Activated naive CD4-positive, alpha-beta T cell treated with anti-CD3 and anti-CD28 coated beads, Interleukin-2, amount 50 U/mL, for 24 hours (primary cell): ENCODE data around the gene CFAP97D1.
A peak's percentile ranks its signal among the peaks of the same experiment; 100 is the strongest.

ENCODE experiments used
- H3K27ac Mint-ChIP-seq: one replicate; pipeline ENCODE4 v1.8.0; 2021; ENCODE audit warnings: mild to moderate bottlenecking, mixed read lengths
- H3K27me3 Mint-ChIP-seq: one replicate; pipeline ENCODE4 v1.8.0; 2021; ENCODE audit warnings: mixed read lengths
- H3K36me3 Mint-ChIP-seq: one replicate; pipeline ENCODE4 v1.8.0; 2021; ENCODE audit warnings: mixed read lengths
- H3K4me1 Mint-ChIP-seq: one replicate; pipeline ENCODE4 v1.8.0; 2021; ENCODE audit warnings: mixed read lengths
- H3K4me3 Mint-ChIP-seq: one replicate; pipeline ENCODE4 v1.8.0; 2021; ENCODE audit warnings: mild to moderate bottlenecking, mixed read lengths
- H3K9me3 Mint-ChIP-seq: one replicate; pipeline ENCODE4 v1.8.0; 2021; ENCODE audit warnings: mixed read lengths

Gene CFAP97D1

DNA sequence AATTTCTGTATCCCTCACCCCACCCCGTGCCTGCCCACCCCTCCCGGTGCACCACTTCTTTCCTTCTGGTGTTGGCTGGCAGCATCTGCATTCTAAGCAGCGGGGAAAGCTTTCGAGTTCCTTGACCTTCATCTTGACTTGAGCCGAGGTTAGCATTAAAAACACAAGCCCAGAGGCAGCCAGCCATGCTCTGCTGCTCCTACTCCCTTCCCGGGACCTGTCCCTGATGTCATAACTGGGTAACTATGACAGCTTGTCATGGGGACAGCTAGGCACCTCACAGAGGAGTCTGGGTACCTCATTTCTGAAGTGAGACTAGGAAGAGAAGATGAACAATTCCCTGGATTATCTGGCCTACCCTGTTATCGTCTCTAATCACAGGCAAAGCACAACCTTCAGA lies at the start of gene CFAP97D1:
Gene CFAP97D1 (plus strand): TSS at position 301 of the 400 bp plus-strand sequence. CDS start 28 bp downstream, at position 329.
- Mint-ChIP-seq H3K4me3 (peak within 1 kb of the TSS; percentile 84), H3K27me3 (peaks cover 6% of the 10 kb centered on the region), H3K4me1 (peaks cover 13% of the 10 kb centered on the region), H3K27ac (no peak within 1 kb of the TSS), H3K36me3 (no peaks in the 10 kb centered on the region), H3K9me3 (no peaks in the 10 kb centered on the region)

DNA sequence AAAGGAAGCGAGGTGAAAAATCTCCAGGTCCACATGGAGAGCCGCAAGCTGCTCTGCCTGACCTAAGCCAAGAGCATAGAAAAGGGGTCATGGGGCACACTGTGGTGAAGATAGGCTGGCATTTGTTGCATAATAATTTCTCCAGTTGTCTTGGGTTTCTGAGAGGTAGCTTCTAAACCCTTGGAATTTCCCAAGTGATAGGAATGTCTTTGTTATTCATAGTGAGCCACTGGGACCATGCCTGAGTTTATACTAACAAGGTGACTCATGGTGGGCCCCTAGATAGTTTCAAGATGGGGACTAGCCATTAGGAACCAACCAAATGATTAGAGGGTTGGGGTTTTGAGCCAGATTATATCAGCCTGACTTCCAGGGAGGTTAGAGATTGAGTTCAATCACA lies 47.3 kb upstream of the CFAP97D1 start:
- no peak overlapping the region for H3K4me3 Mint-ChIP-seq
- no peak overlapping the region for H3K27ac Mint-ChIP-seq
- no peaks in the 10 kb centered on the region for H3K9me3 Mint-ChIP-seq
- H3K36me3 Mint-ChIP-seq, result no peaks in the 10 kb centered on the region
- H3K4me1 Mint-ChIP-seq, result no peaks in the 10 kb centered on the region
- H3K27me3 Mint-ChIP-seq, result no peaks in the 10 kb centered on the region

DNA sequence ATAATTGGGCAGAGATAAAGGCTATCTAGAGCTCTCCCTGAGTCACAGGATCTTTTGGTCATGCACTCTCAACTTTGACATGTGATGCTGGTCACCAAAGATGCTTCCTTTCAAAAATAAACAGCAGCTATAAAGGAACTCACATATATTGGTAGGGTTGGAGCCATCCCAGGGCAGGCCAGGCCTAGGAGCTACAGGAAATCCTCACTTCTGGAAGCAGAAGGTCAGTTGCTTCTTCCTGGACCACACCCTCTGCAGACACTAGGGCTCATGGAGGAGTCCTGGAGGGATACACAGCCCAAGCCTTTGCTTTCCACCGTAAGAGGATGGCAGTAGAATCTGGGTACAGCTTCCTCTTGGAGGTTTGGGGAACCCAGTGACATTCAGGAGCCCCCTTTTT lies 46.3 kb upstream of the CFAP97D1 start:
- Mint-ChIP-seq H3K9me3 (no peaks in the 10 kb centered on the region), H3K27ac (no peak overlapping the region), H3K36me3 (no peaks in the 10 kb centered on the region), H3K4me3 (no peak overlapping the region), H3K4me1 (no peaks in the 10 kb centered on the region), H3K27me3 (peaks cover 1% of the 10 kb centered on the region)

DNA sequence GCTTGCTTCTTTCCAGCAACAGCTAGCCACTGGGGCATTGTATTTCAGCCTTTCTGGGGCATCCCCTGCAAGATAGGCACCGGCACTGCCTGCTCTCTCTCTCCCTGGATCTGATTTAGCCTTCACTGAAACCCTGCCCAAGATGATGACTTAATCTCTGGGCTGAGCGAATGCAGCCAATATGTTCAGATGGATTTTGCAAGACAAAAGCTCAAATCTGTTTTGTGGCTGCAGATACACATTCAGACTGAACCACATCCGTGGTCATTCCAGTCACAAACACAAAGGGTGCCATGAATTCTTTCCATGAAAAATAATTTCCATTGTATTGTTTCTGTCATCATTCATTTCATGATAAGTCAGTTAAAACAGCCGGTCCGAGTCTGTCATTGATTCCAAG lies 45.9 kb upstream of the CFAP97D1 start:
- H3K36me3 Mint-ChIP-seq, result no peaks in the 10 kb centered on the region
- H3K27ac Mint-ChIP-seq, result no peak overlapping the region
- H3K27me3 Mint-ChIP-seq, result peaks cover 1% of the 10 kb centered on the region
- H3K9me3 Mint-ChIP-seq, result no peaks in the 10 kb centered on the region
- H3K4me1 Mint-ChIP-seq, result no peaks in the 10 kb centered on the region
- no peak overlapping the region for H3K4me3 Mint-ChIP-seq

DNA sequence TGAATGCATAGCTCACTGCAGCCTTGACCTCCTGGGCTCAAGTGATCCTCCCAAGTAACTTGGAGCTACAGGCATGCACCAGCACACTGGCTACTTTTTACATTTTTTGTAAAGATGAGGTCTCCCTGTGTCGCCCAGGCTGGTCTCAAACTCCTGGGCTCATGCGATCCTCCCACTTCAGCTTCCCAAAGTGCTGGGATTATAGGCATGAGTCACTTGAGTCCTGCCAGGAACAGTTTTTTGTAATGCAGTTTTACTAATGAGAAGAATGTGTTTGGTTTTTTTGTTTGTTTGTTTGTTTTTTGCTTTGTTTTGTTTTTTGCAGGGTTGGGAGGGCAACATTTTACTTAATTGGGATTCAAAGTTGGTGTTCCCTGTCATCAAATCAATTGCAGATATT lies 43.8 kb upstream of the CFAP97D1 start:
- peaks cover 1% of the 10 kb centered on the region for H3K27me3 Mint-ChIP-seq
- no peaks in the 10 kb centered on the region for H3K36me3 Mint-ChIP-seq
- no peaks in the 10 kb centered on the region for H3K4me1 Mint-ChIP-seq
- no peak overlapping the region for H3K4me3 Mint-ChIP-seq
- no peaks in the 10 kb centered on the region for H3K9me3 Mint-ChIP-seq
- no peak overlapping the region for H3K27ac Mint-ChIP-seq

DNA sequence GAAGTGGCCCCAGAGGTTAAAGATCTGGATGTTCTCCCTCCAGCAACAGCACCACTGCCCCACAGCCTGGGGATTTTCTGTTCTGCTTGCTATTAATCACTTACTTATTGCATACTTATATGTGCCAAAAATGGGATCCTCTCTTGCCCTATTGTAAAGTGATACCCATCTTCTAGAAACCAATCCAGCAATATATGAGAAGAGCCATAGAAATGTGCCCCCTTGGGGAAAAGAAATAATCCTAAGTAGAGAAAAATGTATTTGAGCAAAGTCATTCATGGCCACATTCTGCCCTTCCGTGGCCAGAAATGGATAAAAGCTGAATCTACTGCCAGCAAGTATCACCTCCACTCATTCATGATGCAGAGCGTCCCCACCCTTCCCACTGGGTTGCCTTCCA lies 42.5 kb upstream of the CFAP97D1 start:
- H3K4me3 Mint-ChIP-seq, result no peak overlapping the region
- H3K27ac Mint-ChIP-seq, result no peak overlapping the region
- H3K36me3 Mint-ChIP-seq, result no peaks in the 10 kb centered on the region
- H3K4me1 Mint-ChIP-seq, result no peaks in the 10 kb centered on the region
- H3K27me3 Mint-ChIP-seq, result peaks cover 1% of the 10 kb centered on the region
- H3K9me3 Mint-ChIP-seq, result no peaks in the 10 kb centered on the region

DNA sequence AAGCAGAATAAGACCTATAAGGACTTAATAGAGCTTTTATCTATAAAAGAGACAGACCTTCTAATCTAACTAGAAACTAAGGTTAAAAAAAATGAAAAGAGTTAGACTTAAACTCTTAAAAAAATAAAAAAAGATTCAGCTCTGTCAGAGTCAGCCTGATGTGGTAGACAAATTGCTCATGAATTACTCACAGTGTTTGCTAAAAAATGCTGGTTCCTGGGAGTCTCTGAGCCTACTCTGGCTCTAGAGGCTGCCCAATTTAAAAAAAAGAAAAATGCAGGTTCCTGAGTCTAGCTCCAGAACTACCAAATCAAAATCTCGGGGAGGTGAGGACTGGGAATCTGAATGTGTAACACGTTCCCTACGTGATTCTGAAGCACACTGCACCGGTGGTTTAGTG lies 39.7 kb upstream of the CFAP97D1 start:
- peaks cover 9% of the 10 kb centered on the region for H3K27me3 Mint-ChIP-seq
- H3K4me3 Mint-ChIP-seq, result no peak overlapping the region
- no peaks in the 10 kb centered on the region for H3K4me1 Mint-ChIP-seq
- no peaks in the 10 kb centered on the region for H3K9me3 Mint-ChIP-seq
- no peak overlapping the region for H3K27ac Mint-ChIP-seq
- H3K36me3 Mint-ChIP-seq, result no peaks in the 10 kb centered on the region

DNA sequence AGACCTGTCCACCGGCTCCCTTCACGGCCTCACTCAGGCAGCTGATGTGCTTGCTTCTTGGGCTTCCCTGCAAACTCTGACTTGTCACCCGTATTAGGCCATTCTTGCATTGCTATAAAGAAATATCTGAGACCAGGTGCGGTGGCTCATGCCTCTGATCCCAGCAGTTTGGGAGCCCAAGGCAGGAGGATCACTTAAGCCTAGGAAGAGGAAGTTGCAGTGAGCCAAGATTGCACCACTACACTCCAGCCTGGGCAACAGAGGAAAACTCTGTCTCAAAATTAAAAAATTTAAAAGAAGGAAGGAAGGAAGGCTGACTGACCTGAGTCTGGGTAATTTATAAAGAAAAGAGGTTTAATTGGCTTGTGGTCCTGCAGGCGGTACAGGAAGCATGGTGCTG lies 38.6 kb upstream of the CFAP97D1 start:
- no peaks in the 10 kb centered on the region for H3K9me3 Mint-ChIP-seq
- peaks cover 14% of the 10 kb centered on the region for H3K27me3 Mint-ChIP-seq
- no peaks in the 10 kb centered on the region for H3K4me1 Mint-ChIP-seq
- H3K4me3 Mint-ChIP-seq, result no peak overlapping the region
- no peaks in the 10 kb centered on the region for H3K36me3 Mint-ChIP-seq
- no peak overlapping the region for H3K27ac Mint-ChIP-seq

DNA sequence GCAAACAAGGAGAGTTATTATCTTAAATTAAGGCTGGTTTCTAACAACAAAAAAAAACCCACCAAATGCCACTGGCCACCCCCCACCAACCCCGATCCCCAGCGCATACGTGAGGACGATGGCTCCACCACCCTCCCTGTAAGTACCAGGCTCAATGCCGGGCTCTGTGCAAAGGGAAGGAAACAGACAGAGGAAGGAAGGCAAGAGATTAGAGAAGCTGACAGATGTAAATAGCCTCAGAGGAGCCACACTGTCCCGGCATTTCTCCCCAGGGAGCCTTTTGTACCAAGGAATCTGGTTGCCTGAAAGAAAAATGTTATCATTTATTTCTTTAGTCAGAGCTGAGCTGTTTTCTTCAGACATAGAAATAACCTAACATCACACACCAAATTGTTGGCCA lies 34.7 kb upstream of the CFAP97D1 start:
- H3K4me3 Mint-ChIP-seq, result no peak overlapping the region
- no peaks in the 10 kb centered on the region for H3K9me3 Mint-ChIP-seq
- H3K4me1 Mint-ChIP-seq, result no peaks in the 10 kb centered on the region
- H3K27ac Mint-ChIP-seq, result no peak overlapping the region
- H3K27me3 Mint-ChIP-seq, result peaks cover 14% of the 10 kb centered on the region
- H3K36me3 Mint-ChIP-seq, result no peaks in the 10 kb centered on the region

DNA sequence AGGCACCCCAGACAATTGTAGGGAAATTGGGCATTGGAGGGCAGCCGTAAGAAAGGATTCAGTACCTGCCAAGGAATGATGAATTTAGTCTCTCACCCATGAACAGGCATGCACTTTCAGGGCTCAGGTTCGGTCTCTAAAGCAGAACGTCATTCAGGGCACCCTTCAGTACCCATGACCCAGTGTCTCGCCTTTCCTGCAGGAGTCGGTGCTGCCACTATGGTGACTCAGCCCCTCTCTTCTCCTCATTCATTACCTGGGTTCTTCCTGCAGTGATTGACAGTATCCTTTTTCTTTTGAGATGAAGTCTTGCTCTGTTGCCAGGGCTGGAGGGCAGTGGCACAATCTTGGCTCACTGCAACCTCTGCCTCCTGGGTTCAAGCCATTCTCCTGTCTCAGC lies 30.1 kb upstream of the CFAP97D1 start:
- Mint-ChIP-seq H3K36me3 (no peaks in the 10 kb centered on the region), H3K4me1 (no peaks in the 10 kb centered on the region), H3K27me3 (peaks cover 22% of the 10 kb centered on the region), H3K9me3 (no peaks in the 10 kb centered on the region), H3K27ac (no peak overlapping the region), H3K4me3 (no peak overlapping the region)

DNA sequence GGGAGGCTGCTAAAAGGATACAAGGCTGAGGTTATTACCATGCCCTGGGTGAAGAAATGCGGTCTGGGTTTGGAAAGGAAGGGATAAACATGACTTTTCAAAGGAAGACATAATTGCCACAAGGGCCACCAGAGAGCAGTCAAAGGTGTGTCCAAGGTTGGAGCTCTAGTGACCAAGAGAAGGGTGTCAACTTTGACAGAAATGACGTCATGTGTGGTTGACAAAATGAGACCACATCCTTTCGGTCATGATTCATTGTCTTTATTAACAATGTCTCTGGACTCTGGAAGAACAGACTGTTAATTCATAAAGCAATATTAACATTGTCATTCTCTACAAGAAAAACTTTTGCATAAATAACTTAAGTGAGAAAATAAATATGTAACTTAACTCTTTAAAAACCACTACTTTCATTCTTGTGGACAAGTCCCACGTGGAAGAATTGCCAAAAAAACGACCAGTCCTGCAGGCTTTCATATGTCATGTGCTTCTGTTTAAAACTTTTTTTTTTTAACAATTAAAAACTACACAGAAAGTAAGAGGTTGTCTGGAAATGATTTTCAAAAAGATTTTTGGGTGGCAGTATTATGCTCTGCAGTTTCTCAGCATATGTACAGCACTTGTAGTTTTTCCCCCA lies 26.6 kb upstream of the CFAP97D1 start:
- peaks cover 26% of the 10 kb centered on the region for H3K27me3 Mint-ChIP-seq
- H3K36me3 Mint-ChIP-seq, result no peaks in the 10 kb centered on the region
- H3K4me1 Mint-ChIP-seq, result no peaks in the 10 kb centered on the region
- H3K4me3 Mint-ChIP-seq, result no peak overlapping the region
- no peaks in the 10 kb centered on the region for H3K9me3 Mint-ChIP-seq
- no peak overlapping the region for H3K27ac Mint-ChIP-seq

DNA sequence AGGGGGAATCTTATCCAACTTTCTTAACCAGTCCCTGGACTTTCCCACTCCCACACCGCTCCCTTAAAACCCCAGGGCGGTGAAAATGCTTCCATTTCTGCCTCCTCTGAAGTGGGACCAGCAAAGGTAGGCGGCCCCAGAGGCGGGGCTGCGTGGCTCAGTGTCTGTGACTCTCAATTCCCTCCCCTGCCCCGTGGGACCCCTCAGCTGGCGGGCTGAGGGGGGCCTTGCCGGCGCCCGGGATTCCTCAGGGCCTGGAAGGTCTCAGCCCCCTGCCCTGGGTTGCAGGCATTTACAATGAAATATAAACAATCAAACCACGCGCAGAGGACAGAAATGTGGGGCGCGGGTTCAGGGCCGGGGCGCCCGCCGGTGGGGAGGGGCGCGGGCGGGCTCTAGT lies 25.3 kb upstream of the CFAP97D1 start:
- no peak overlapping the region for H3K27ac Mint-ChIP-seq
- H3K36me3 Mint-ChIP-seq, result no peaks in the 10 kb centered on the region
- no peaks in the 10 kb centered on the region for H3K9me3 Mint-ChIP-seq
- H3K27me3 Mint-ChIP-seq, result peaks cover 26% of the 10 kb centered on the region
- H3K4me3 Mint-ChIP-seq, result no peak overlapping the region
- H3K4me1 Mint-ChIP-seq, result no peaks in the 10 kb centered on the region

DNA sequence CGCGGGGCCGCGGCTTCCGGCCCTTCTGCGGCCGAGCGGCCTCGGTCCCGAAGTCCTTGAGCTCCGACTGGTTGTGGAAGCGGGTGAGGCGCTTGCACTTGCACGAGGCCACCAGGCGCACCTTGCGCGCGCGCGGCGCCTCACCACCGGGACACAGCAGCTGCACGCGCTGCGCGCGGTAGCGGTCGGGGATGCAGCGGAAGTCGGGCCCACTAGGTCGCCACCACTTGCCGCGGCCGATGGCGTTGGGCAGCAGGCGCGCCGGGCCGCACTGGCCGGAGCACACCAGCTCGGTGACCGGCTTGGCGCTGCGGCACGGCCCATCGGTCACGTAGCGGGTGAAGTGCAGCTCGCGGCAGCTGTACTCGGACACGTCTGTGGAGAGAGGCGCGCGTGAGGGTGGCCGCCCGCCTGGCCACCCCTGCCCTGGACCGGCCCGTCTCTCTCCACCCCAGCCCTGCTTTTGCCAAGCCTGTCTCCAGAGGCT lies 24.8 kb upstream of the CFAP97D1 start:
- Mint-ChIP-seq H3K9me3 (no peaks in the 10 kb centered on the region), H3K27me3 (peaks cover 25% of the 10 kb centered on the region), H3K27ac (no peak overlapping the region), H3K4me3 (no peak overlapping the region), H3K36me3 (no peaks in the 10 kb centered on the region), H3K4me1 (no peaks in the 10 kb centered on the region)

DNA sequence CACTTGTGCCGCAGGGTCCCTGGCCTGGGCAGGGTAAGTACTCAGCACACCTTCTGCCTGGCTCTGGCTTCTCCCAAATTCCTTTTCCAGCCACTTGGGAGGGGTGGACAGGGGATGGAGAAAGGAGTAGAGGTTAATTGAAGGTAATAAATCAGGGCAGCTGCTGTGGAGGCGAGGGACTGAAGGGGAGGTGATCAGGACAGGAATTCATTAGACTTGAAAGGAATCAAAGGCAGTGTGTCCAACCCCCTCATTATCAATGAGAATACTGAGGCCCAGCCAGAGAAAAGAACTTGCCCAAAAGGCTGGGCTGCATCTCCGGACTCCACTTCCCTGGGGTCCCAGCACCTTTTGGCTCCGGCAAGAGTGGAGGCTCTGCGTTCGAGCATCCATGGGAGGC lies 24.0 kb upstream of the CFAP97D1 start:
- Mint-ChIP-seq H3K36me3 (no peaks in the 10 kb centered on the region), H3K4me3 (no peak overlapping the region), H3K27me3 (peaks cover 24% of the 10 kb centered on the region), H3K4me1 (no peaks in the 10 kb centered on the region), H3K9me3 (no peaks in the 10 kb centered on the region), H3K27ac (peak overlapping the region; percentile 4)

DNA sequence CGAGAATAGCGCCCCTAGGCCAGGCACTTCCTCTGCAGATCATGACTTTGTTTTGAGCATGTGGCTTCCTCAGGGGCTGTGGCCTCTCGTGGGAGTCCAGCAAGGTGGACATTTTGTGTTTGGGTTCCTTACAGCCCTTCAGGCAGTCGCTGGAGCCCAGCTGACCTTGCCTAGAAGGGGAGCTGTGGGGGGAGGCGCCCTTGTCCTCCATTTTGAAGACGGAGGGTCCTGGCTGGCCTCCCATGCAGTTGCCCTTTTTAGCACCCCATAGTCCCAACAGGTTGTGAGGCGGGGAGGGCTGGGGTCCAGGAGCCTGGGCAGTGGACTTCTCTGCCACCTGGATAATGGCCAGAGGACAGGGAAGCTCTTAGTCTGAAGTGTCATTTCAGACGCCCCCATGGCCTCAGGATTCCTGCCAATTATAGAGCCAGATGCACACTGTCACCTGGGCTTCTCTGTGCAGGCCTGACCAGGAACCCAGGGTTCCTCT lies 23.0 kb upstream of the CFAP97D1 start:
- no peak overlapping the region for H3K4me3 Mint-ChIP-seq
- no peak overlapping the region for H3K27ac Mint-ChIP-seq
- H3K4me1 Mint-ChIP-seq, result no peaks in the 10 kb centered on the region
- peaks cover 24% of the 10 kb centered on the region for H3K27me3 Mint-ChIP-seq
- no peaks in the 10 kb centered on the region for H3K36me3 Mint-ChIP-seq
- H3K9me3 Mint-ChIP-seq, result no peaks in the 10 kb centered on the region

DNA sequence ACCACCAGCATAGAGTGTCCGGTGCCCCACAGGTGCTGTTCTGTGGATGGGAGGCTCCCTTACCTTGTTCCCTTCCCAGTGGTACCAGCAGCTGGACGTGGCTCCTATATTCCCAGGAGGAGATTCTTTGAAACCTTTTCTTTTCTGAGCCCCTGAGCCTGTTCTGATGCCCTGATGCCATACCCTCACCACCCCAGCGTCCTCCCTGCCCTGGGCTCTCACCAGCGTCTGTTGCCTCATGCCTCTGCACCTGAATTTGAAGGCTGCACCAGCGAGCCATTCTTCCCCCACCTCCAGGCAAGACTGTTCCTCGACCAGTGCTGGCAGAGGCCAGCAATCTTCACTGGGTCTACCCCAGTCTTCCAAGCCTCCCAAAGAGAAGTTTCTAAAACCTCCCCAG lies 22.1 kb upstream of the CFAP97D1 start:
- Mint-ChIP-seq H3K27me3 (peaks cover 17% of the 10 kb centered on the region), H3K27ac (no peak overlapping the region), H3K9me3 (no peaks in the 10 kb centered on the region), H3K36me3 (no peaks in the 10 kb centered on the region), H3K4me3 (no peak overlapping the region), H3K4me1 (no peaks in the 10 kb centered on the region)
